Pancreas (tissue), 10 donors: ENCODE measurements around the gene SH3BGR. TPM values are rescaled to one million over a fixed set of nuclear protein-coding genes. Genes with fewer than 3 reads are reported as not detected.

ENCODE experiments used
- ATAC-seq, 4 donors: fragments of 200-7000 bp; cut with Tn5 transposase; one replicate each; pipeline versions ENCODE4 v1.8.0 to v1.9.1; 2020; ENCODE audit warnings: mild to moderate bottlenecking in 4 of 4, moderate library complexity in 4 of 4
- DNase-seq, 6 donors: peaks; one replicate each; pipeline ENCODE4 v3.0.0-alpha.2; 2020
- FAIRE-seq: peaks from 2 replicates; lab custom pipeline; 2012; peaks lifted over from hg19 to GRCh38; lab: Jason Lieb, UNC
- H3K27ac ChIP-seq, 4 donors: fragments of 200-600 bp; sonication (generic); 1 replicate in 3 of 4; 2 replicates in 1 of 4; pipeline versions ENCODE4 v1.5.0 to v1.8.0; 2020
- H3K27me3 ChIP-seq, 4 donors: fragments of 200-600 bp; one replicate each; pipeline ENCODE4 v1.8.0; 2021
- H3K36me3 ChIP-seq, 3 donors: fragments of 200-600 bp; sonication (generic) in 1 of 3; one replicate each; pipeline versions ENCODE4 v1.5.0 to v1.8.0; 2020 to 2021
- H3K4me1 ChIP-seq, 3 donors: fragments of 200-600 bp; one replicate each; pipeline ENCODE4 v1.8.0; 2021
- H3K4me3 ChIP-seq, 4 donors: fragments of 200-600 bp; sonication (generic) in 2 of 4; one replicate each; pipeline versions ENCODE4 v1.5.0 to v1.8.0; 2020 to 2021
- H3K9me3 ChIP-seq, 4 donors: fragments of 200-600 bp; one replicate each; pipeline ENCODE4 v1.8.0; 2021
- WGBS, 2 donors: extraction: QIAGEN DNeasy Blood & Tissue Kit; methylation state at CpG; one replicate each; pipeline ENCODE4 v1.1.7; 2013; 5-methylcytosine and 5-hydroxymethylcytosine counted together
- intact Hi-C, 3 donors: fragments of 100-400 bp; cut with DNase I; formaldehyde crosslinking; loops; one replicate each; pipeline versions ENCODE4 v1.11.1 to v1.14.2; 2022
- polyA plus RNA-seq, 2 donors: library from polyadenylated mRNA; stranded (reverse); fragments of 200-250 nt; gene quantifications; one replicate each; pipeline ENCODE4 v1.2.3, GENCODE V29; 2013
- total RNA-seq, 6 donors: library from RNA; stranded (reverse); fragmentation: NEBNext Ultra II Directional in 4 of 6; extraction: Animal tissue kit (Norgen Biotek cat#: 25700) in 4 of 6; gene quantifications; one replicate each; pipeline versions ENCODE4 v1.2.1 to v1.2.4, GENCODE V29; 2021 to 2023
- TF ChIP-seq, protein P1 (sequence below), 4 donors: fragments of 200-600 bp; sonication (generic) in 3 of 4; IDR thresholded peaks; one replicate each; pipeline versions ENCODE4 v1.5.0 to v1.8.0; 2021; ENCODE audit warnings: antibody characterized with exemption in 4 of 4
- donor health status: healthy with polysubstance abuse.
- donor health status: DM: no; HTN: no; CAD: no; lungs with moderate emphysema.
- donor health status: DM: no; HTN: no; CAD: no.
- donor health status: control.
- donor health status: control.
- donor health status: Bipolar disorder and iron deficiency.
- donor health status: DM: yes; HTN: yes; CAD: no.
- donor health status: DM: no; HTN: no; CAD: no.
- donor health status: DM: no; HTN: no; CAD: no.
- donor health status: DM: yes; HTN: yes; CAD: no.

The SH3BGR gene
- total and polyA plus RNA-seq, 8 donors: 1.4 to 7.3 (median 4.0) TPM

DNA sequence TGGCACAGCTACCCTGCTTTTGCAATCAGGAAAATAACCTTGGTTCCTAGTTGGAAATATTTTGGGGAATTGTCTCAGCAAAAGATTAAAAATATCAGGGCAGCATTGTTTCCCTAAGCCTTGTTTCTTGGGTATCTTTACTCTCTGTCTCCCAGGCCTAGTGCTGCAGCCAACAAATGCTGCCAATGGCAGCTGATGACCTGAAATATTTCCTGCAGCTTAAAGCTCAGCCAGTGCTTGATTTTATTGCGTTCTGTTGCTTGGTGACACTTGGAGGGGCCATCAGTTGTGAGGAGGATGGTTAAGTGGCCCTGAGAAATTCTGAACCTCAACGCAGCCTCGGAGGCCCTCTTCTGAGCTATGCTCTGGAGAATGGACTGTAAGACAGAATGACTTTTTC, 101.6 kb downstream of the SH3BGR start:
- FAIRE-seq (no peak), ATAC-seq (no peak)
- WGBS, 2 donors: 48 to 86% methylated on average over 3 of the region's 3 CpGs

DNA sequence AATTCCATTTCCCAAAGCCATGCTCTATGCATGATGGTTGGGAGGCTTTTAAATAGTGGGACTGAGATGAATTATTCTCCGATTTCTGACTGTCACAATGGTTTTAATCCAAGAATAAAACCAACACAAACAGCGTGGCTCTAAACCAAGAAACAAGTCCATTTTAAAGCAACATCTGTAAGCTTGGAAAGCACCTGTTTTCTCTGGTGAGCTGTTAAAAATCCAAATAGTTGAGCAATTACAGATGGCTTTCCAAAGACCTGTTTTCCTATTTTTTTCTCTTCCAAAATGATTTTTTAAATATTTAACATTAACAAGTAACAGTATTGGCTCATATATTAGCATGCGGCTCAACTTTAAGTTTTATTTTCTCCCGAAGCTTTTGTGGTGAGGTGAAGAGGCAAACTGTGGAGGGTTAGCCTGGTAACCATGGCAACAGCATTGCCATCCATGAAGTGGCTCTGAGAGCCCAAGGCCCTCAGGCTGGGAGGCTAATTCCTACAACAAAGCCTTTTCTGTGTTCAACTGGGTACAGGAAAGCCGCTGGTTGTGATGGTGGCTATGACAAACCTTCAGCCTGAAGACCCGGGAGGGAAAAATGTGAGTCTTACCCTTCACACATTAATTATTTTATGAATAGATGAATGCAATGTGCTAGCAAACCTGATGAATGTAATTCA, 104.3 kb downstream of the SH3BGR start:
- no peak for FAIRE-seq
- TF ChIP-seq, protein P1, sequence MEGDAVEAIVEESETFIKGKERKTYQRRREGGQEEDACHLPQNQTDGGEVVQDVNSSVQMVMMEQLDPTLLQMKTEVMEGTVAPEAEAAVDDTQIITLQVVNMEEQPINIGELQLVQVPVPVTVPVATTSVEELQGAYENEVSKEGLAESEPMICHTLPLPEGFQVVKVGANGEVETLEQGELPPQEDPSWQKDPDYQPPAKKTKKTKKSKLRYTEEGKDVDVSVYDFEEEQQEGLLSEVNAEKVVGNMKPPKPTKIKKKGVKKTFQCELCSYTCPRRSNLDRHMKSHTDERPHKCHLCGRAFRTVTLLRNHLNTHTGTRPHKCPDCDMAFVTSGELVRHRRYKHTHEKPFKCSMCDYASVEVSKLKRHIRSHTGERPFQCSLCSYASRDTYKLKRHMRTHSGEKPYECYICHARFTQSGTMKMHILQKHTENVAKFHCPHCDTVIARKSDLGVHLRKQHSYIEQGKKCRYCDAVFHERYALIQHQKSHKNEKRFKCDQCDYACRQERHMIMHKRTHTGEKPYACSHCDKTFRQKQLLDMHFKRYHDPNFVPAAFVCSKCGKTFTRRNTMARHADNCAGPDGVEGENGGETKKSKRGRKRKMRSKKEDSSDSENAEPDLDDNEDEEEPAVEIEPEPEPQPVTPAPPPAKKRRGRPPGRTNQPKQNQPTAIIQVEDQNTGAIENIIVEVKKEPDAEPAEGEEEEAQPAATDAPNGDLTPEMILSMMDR (IDR thresholded peaks at IDR 0.05): no peak
- Histone ChIP-seq H3K4me1 (no peaks in the 10 kb centered on the region), H3K27ac (no peak overlapping the region), H3K4me3 (no peak overlapping the region), H3K27me3 (no peaks in the 10 kb centered on the region), H3K36me3 (no peaks in the 10 kb centered on the region), H3K9me3 (no peaks in the 10 kb centered on the region)
- WGBS, 2 donors: 77 to 80% methylated on average over 6 of the region's 6 CpGs
- ATAC-seq: no peak
- intact Hi-C loops: no loop called here
- no peak for DNase-seq

More for the DNA sequence above, 101.6 kb downstream of the SH3BGR start:
- Histone ChIP-seq H3K4me1 (no peaks in the 10 kb centered on the region), H3K4me3 (no peak overlapping the region), H3K27me3 (no peaks in the 10 kb centered on the region), H3K9me3 (no peaks in the 10 kb centered on the region), H3K27ac (no peak overlapping the region), H3K36me3 (no peaks in the 10 kb centered on the region)
- TF ChIP-seq, protein P1 (IDR thresholded peaks at IDR 0.05): no peak
- DNase-seq: no peak
- intact Hi-C loops: no loop called here

DNA sequence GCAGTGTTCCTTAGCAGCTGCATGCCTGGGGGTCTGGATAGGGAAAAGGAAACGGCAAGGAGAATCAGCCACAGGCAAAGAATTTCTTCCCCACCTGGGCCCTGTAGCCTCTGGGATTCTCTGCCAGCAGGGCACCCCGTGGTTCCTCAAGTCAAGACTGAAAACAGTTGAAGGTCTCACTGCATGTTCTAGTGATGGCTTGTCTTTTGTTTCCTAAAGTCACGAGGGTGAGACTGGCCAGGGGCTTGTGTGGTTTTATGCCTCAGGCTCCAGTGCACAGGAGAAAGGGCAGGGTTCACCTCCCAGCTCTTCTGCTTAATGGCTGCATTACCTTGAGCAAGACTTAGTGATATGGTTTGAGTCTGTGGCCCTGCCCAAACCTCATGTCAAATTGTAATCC, 107.7 kb downstream of the SH3BGR start:
- intact Hi-C loops: no loop called here
- no peak overlapping the region for H3K4me3 ChIP-seq
- DNase-seq (no peak), ATAC-seq (no peak), FAIRE-seq (no peak)
- TF ChIP-seq, protein P1 (IDR thresholded peaks at IDR 0.05): no peak
- H3K27ac ChIP-seq: no peak overlapping the region
- peaks cover 0 to 7% (median 5%) of the 10 kb centered on the region in 3 donors for H3K4me1 ChIP-seq
- no peaks in the 10 kb centered on the region for H3K27me3 ChIP-seq
- 58 to 94% methylated on average over 3 of the region's 3 CpGs for WGBS, 2 donors
- no peaks in the 10 kb centered on the region for H3K36me3 ChIP-seq
- H3K9me3 ChIP-seq: no peaks in the 10 kb centered on the region

DNA sequence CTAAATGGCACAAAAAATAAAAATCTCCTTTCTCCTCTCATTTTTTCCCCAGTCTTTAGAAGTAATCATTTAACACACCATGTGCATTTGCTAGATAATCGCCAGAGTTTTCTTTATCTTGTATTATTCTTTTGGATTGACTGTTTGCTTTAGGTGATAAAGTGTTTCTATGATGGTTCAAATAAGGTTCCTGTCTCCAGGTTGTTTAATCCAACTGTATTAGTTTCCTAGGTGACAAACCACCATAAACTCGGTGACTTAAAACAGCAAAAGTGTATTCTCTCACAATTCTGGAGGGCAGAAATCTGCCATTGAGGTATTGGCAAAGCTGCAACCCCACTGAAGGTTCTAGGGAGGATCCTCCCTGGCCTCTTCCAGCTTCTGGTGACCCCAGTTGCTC, 109.4 kb downstream of the SH3BGR start:
- WGBS, 2 donors: 16 to 23% methylated on average over 2 of the region's 2 CpGs
- intact Hi-C loops: no loop called here
- Histone ChIP-seq H3K27me3 (no peaks in the 10 kb centered on the region), H3K4me1 (peaks cover 0 to 7% (median 5%) of the 10 kb centered on the region in 3 donors), H3K9me3 (no peaks in the 10 kb centered on the region), H3K27ac (no peak overlapping the region), H3K36me3 (no peaks in the 10 kb centered on the region), H3K4me3 (no peak overlapping the region)
- DNase-seq: no peak
- peak; percentile 59 for FAIRE-seq
- TF ChIP-seq, protein P1 (IDR thresholded peaks at IDR 0.05): no peak
- ATAC-seq: peak in 2 of 4 donors; percentile 14 to 49
